GM12864 (cell line): Measurements from ENCODE around the gene FAF1.

Source experiments
- DNase-seq: peaks from one replicate; pipeline ENCODE4 v3.0.0-alpha.2; 2011; ENCODE audit warnings: low read depth
- H3K4me3 ChIP-seq: 2 replicates; pipeline ENCODE4 v1.5.1; 2011; ENCODE audit warnings: mild to moderate bottlenecking, low read depth, low read length, control low read depth
- CTCF ChIP-seq: IDR thresholded peaks from 2 replicates; pipeline ENCODE4 v1.5.1; 2011; ENCODE audit warnings: low read depth, mild to moderate bottlenecking, moderate library complexity, low read length, control low read depth, inconsistent platforms; ENCODE audit errors: missing control alignments

The FAF1 gene

DNA sequence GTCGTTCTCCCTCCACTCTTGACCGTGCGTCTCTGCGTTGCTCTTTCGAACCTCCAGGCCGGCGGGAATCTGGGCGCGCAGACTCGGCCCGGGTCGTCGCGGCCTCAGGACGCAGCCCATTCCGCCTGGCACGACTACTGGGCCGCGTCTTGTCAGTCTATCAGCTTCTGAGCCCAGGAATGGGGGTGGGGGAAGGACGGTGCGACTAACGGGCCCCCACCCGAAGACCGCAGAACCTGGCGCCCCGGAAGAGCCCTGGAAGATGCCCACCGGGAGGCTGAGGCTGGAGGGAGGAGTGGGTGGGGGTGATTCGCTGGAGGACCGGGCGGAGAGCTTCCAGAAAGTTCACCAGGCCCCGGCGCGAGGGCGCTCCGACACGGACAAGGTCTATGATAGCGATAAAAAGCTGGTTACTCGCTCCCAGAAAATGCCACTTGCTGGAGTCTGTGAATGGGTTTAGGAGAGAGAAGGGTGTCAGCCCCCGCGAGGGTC, 535.1 kb downstream of the FAF1 start:
- peak overlapping the region; percentile 40; the same call in 1 of the 2 replicates for H3K4me3 ChIP-seq
- no peak for TF ChIP-seq CTCF
- DNase-seq = no peak

DNA sequence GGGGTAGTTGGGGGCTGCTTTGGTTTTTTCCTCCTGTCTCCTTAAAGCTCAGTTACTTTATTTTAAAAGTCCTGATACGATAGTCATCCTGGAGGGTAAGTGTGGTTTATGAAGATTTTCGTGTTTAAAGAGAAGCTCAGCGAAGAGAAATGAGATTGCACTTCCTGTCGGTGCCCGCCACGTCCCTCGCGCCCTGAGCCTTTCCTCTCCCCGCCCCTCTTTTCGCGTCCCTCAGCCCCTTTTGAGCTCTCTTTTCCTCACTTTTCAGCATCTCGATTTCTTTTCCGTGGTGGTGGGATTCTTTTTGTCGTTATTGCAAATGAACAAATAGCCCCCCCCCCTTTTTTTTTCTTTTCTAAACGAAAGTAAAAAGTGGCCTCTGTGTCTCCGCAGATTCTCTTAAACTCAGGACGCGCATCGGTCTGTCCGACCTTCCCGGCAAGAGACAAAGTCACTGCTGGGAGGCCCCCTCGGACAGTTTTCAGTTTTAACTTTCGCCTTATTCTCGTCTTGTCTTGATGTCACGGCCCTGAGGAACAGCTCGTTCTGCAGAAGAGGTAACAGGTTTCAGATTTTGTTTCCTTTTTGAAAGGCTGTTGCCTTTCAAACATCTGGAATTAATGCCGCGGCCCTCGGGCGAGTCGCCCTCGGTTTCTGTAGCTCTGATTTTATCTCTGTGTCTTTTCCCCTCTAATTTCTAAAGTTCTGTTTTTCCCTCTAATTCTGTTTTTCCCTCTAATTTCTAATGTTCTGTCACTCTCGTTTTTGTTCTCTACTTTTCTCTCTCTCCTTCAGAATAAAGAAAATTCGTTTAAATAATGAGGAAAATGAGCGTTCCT, 535.8 kb downstream of the FAF1 start:
- peak overlapping the region; percentile 40 for H3K4me3 ChIP-seq
- no peak for TF ChIP-seq CTCF
- peak; percentile 16 for DNase-seq

DNA sequence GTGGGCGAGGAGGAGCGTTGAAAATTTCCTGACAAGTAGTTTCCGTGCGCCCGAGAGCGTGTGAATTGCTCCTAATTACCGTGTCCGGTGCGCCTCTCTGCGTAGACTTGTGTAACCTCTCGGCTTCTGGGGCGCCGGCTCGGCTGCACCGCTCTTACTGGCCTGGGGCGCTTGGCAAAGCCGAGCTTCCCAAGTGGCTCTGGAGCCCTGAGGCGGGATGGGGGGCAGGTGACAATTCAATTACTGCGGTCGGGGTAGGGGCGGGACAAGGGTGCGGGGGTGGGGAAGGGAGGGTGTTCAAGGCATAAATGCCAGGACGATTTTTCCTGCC, 536.4 kb downstream of the FAF1 start:
- peak overlapping the region; percentile 40 for H3K4me3 ChIP-seq
- no peak for TF ChIP-seq CTCF
- no peak for DNase-seq

DNA sequence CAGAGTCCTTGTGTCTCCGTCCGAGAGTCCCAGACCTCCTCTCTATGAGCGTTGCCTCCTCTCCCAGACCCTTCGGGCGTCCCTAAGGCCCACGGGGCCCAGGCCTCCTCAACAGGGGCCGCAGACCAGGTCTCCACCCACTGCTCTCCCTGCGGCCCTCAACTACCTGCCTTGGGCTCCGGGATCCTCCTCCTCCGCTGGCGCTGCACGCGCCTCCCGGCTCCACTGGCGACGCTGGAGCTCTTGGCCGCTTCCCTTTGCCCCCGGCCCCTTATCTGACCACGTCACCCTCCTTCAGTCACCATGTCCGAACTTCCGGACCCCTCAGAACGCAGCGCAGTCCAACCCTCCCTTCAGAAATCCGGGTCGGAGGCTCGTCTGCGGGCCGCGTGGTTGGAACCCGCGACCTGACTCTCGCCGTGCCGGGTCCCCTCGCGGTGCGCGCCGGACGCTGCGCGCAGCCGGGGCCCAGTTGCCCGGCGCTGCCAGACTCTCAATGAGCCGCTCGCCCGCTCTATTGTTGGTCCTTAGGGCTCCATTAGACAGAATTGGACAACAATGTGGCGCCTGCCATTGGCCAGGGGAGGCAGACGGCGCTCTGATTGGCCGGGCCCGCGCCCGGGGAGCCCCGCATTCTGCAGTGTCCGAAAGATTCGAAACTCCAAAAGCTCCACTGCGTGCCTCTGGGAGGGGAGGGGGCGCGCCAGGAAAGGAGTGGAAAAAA, 537.0 kb downstream of the FAF1 start, which contains the start of gene DMRTA2:
Gene DMRTA2, minus strand, starts transcription at position 498 of the 724 bp plus-strand sequence. CDS start 1,907 bp downstream, outside the sequence.
- TF ChIP-seq CTCF = no peak
- DNase-seq = no peak
- peak within 1 kb of the TSS; percentile 40 for H3K4me3 ChIP-seq

DNA sequence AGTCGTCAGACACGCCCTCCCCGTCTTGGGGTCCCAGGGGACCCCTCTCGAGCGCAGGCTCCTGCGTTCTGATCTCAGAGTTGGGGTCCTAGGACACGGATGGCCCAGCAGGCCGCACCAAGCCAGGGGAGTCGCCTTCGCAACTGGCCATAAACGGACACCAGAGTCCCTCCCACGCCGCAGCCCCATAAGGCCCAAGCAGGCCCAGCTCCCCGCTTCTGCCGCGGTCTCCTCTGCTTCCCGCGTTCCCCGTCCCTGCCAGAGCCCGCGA, 537.5 kb downstream of the FAF1 start:
- DNase-seq = no peak
- no peak overlapping the region for H3K4me3 ChIP-seq
- no peak for TF ChIP-seq CTCF

DNA sequence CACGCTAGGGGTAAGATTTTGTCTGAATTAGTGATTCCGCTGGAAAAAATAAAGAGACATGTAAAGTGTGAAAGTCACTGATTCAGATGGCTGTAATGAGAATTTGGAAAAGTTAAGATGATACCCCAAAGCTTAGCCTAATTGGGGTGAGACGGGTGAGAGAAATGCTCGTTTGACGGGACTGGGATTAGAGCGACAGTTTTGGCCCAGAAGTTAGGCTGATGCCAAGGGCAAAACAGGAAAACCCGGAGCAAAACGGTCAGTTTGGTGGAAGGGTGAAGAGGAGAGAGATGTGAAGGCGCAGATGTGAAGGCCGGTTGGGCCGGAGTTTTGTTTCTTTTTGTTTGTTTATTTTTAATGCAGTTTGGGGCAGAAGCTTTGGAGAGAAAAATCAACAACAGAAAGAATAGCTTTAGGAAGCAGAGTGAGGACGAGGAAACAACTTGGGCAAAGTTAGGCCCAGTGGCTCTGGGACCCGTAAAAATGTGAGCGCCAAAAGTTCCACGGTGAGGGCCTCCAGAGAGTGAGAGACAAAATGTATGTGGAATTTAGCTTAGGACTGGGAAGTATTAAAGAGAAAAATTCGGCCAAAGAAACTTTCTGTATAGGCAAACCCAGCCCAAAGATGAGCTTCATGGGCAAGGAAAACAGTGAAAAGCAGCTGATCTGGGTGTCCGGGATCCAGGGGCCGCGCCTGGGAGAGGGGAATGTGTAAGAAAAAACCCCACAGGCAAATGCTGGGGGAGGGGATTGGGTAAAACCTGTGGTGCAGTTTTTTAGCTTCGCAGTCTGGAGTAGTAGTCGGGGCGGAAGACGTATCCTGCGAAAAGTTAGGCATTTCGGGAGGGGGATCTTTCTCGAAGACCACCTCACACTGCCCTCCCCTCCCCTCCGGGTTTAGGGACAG, 538.0 kb downstream of the FAF1 start:
- TF ChIP-seq CTCF = no peak
- no peak for DNase-seq
- H3K4me3 ChIP-seq = no peak overlapping the region
